Bone marrow (tissue), 2 donors: ENCODE measurements around the gene EFHD1.
"Not testable (repeated sequence)": the region's sequence is repeated elsewhere in the genome, so short reads cannot be mapped to it uniquely, and the experiment has no call there.

Source experiments
- DNase-seq, 2 donors: peaks; one replicate each; lab custom pipeline; 2025; lab: John Stamatoyannopoulos, UW

Gene EFHD1

GRCh38 chr2:232621186-232621585 is 12.2 kb upstream of the EFHD1 start:
- DNase-seq: no peak

GRCh38 chr2:232622563-232622962 is 10.8 kb upstream of the EFHD1 start:
- DNase-seq: no peak

GRCh38 chr2:232623768-232624765 is 9.3 kb upstream of the EFHD1 start:
- no peak for DNase-seq

GRCh38 chr2:232626584-232626983 is 6.8 kb upstream of the EFHD1 start:
- DNase-seq: no peak

GRCh38 chr2:232628466-232629128 is 4.8 kb upstream of the EFHD1 start:
- no peak for DNase-seq

- no peak for DNase-seq
Observed at GRCh38 chr2:232629129-232629475, 4.3 kb upstream of the EFHD1 start.

- DNase-seq: no peak
Observed at GRCh38 chr2:232632229-232632903, 1.0 kb upstream of the EFHD1 start.

- DNase-seq: no peak
Observed at GRCh38 chr2:232632904-232633412, 446 bp upstream of the EFHD1 start.

- no peak for DNase-seq
Observed at GRCh38 chr2:232634206-232635150, 1.1 kb downstream of the EFHD1 start.

GRCh38 chr2:232635376-232635775 is 2.0 kb downstream of the EFHD1 start:
- DNase-seq: not testable (repeated sequence)

- no peak for DNase-seq
Observed at GRCh38 chr2:232635820-232636219, 2.4 kb downstream of the EFHD1 start.

GRCh38 chr2:232636788-232637420 is 3.5 kb downstream of the EFHD1 start:
- no peak for DNase-seq

GRCh38 chr2:232637866-232638583 is 4.6 kb downstream of the EFHD1 start:
- DNase-seq: no peak

- no peak for DNase-seq
Observed at GRCh38 chr2:232641153-232641848, 7.9 kb downstream of the EFHD1 start.

GRCh38 chr2:232643147-232643425 is 9.7 kb downstream of the EFHD1 start:
- DNase-seq: no peak

GRCh38 chr2:232643813-232644347 is 10.5 kb downstream of the EFHD1 start:
- no peak for DNase-seq

GRCh38 chr2:232645061-232645460 is 11.7 kb downstream of the EFHD1 start:
- no peak for DNase-seq

GRCh38 chr2:232646726-232647125 is 13.3 kb downstream of the EFHD1 start:
- DNase-seq: no peak

- no peak for DNase-seq
Observed at GRCh38 chr2:232647261-232647660, 13.9 kb downstream of the EFHD1 start.

- no peak for DNase-seq
Observed at GRCh38 chr2:232649033-232649432, 15.6 kb downstream of the EFHD1 start.
